RCC 7860 (cell line): ENCODE measurements around the gene TP53AIP1.

Experiments
- DNase-seq: peaks from one replicate; pipeline ENCODE4 v3.0.0-alpha.2; 2015; ENCODE audit warnings: low spot score
- FAIRE-seq: peaks from 2 replicates; lab custom pipeline; 2012; peaks lifted over from hg19 to GRCh38; lab: Jason Lieb, UNC

TP53AIP1 gene

GRCh38 chr11:128946648-128947047 lies 4.0 kb upstream of the TP53AIP1 start:
- DNase-seq (no peak), FAIRE-seq (peak; percentile 52)

DNA sequence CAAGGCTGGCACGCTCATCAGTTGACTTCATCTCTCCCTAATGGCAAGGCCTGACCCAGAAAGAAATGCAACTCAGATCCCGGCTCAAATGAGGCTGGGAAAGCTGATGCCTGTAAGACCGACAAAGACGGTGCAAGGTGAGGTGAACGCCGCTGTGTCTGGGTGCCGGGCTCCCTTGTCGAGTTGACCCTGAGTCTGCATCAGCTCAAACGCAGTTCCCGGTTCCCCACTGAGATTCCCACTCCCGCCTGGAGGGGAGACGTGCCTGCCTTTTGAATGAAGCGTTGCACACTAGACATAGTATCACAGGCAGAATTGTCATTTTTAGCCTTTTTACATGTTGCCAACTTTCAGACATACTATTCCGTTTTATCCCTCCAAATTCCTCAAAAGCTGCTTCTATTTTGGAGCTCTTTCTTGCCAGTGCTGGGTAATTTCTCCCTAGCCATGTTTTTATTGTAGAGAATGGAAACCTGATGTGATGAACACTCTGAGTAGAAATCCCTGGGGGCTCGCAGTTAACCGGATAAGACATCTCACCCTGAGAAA lies 831 bp upstream of the TP53AIP1 start:
- no peak for DNase-seq
- FAIRE-seq = no peak

GRCh38 chr11:128942272-128942612 lies 429 bp downstream of the TP53AIP1 start:
- no peak for DNase-seq
- no peak for FAIRE-seq

DNA sequence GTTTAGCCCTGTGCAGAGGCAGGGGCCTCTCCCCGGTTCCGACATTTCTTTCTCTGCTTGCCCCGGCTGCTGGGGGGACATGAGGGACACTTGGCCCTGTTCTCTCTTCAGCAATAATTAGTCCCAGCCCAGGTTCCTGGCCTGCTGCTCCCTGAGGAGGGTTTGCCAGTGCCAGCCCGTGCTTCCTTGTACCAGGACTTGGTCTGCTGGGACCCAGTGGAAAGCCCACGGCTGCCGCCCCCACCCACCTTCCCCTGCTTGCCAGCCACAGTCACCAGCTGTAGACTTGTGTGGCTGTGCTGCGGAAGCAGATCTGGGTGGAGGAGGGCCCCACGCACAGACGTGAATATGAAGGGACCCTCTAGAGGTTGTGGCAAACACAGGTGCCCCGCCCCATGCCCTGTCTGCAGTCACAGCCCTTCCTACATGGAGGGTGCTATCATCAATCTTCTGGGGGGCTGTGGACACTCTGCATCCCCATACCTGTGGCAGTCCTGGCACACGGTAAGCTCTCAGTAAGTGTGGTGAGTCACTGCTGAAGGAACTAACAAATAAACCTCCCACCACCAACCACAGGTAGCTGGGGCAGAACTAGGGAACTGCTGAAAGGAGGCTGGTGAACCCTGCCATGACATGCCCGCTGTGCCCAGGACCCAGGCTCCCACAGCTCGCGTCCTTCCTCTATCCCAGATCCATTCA lies 949 bp downstream of the TP53AIP1 start:
- no peak for FAIRE-seq

DNA sequence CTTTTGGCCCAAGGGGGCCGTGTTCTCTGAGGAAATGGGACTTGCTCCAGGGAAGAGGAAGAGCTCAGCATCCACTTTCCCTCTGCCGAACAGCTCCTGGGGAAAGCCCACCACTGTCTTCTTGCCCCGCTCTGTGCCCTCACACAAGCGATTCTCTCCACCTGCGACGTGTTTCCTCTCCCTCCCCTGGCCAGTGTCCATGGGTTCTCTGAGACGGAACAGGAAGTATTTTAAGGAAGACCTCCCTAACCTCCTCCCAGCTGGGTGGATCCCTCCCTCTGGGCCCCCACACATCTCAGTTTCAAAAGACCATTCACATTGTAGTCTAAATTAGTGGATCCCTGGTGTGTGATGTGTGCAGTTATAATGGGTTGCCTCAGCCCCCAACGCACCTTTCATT lies 1.6 kb downstream of the TP53AIP1 start:
- DNase-seq = no peak

More for the DNA sequence above, 949 bp downstream of the TP53AIP1 start:
- DNase-seq = no peak

DNA sequence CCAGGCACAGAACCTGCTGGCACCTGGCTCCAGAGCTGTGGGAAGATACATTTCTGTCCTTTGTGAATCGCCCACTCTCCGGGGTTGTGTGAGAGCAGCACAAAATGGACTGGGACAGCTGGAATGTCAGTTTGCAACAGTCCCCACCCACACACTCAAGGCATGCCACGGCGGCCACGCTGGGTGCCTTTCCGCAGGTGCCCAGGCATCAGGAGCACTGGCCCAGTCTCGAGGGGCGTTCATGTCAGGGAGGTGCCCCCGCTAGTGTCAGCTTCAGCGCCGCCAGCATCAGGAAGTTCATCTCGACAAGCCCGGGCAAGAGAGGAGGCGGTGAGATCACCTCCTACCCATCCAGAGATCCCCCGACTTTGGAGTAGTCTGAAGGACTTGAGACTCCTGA lies 2.1 kb downstream of the TP53AIP1 start:
- FAIRE-seq (no peak), DNase-seq (no peak)

More for the DNA sequence above, 1.6 kb downstream of the TP53AIP1 start:
- no peak for FAIRE-seq

DNA sequence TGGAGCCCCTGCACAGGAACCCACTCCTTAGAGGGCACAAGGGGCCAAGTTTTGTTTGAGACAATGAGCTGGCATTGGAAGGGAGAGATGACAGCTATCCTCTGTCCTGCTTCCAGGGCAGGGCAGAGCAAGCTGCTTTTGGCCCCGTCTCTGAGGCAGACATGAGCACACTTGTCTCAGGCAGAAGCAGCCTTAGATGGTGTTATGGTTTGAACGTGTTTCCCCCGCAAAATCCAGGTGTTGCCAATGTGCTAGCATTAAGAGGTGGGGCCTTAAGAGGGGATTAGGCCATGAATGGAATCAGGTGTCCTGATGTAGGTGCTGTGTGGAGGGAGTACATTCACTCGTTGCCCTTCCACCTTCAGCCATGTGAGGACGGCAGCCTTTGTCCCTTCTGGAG lies 2.5 kb downstream of the TP53AIP1 start:
- no peak for DNase-seq
- FAIRE-seq = no peak

- no peak for FAIRE-seq
- DNase-seq = no peak
These were observed 3.1 kb downstream of the TP53AIP1 start for GRCh38 chr11:128939591-128939990.

- DNase-seq (no peak), FAIRE-seq (no peak)
These were observed 4.3 kb downstream of the TP53AIP1 start for GRCh38 chr11:128938156-128938885.

- FAIRE-seq (no peak), DNase-seq (no peak)
These were observed 5.2 kb downstream of the TP53AIP1 start for GRCh38 chr11:128937480-128937879.

GRCh38 chr11:128936606-128937251 lies 5.9 kb downstream of the TP53AIP1 start:
- FAIRE-seq = no peak
- DNase-seq = no peak

- FAIRE-seq (no peak), DNase-seq (no peak)
These were observed 7.7 kb downstream of the TP53AIP1 start for GRCh38 chr11:128934926-128935325.

- no peak for FAIRE-seq
- DNase-seq = no peak
These were observed 8.3 kb downstream of the TP53AIP1 start for GRCh38 chr11:128934351-128934750.

- DNase-seq = no peak
- FAIRE-seq = no peak
These were observed 9.0 kb downstream of the TP53AIP1 start for GRCh38 chr11:128933481-128934178.

- DNase-seq (no peak), FAIRE-seq (no peak)
These were observed 11.0 kb downstream of the TP53AIP1 start for GRCh38 chr11:128931668-128932067.

GRCh38 chr11:128931066-128931465 lies 11.6 kb downstream of the TP53AIP1 start:
- no peak for DNase-seq
- FAIRE-seq = no peak

DNA sequence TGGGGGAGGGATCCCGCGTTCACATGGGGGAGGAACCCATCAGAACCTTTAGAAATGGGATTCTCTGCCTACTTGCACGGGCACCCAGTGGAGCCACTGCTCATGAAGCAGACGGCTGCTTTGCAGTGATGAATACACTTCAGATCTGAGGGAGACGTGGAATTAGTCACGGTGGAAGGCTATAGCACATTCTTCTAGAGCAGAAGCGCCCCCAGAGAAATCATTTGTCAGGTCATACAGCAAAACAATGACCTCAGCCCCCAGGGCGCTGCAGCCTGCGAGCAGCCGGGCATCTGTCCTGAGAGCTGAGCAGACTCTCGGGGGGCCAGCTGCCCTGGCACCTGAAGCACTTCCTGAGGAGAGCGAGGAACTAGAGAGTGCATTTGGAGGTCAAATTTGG lies 12.7 kb downstream of the TP53AIP1 start:
- FAIRE-seq (no peak), DNase-seq (no peak)

GRCh38 chr11:128929468-128929867 lies 13.2 kb downstream of the TP53AIP1 start:
- DNase-seq (no peak), FAIRE-seq (no peak)

GRCh38 chr11:128928400-128928799 lies 14.3 kb downstream of the TP53AIP1 start:
- FAIRE-seq (no peak), DNase-seq (no peak)

GRCh38 chr11:128927683-128928336 lies 14.9 kb downstream of the TP53AIP1 start:
- FAIRE-seq (no peak), DNase-seq (no peak)

DNA sequence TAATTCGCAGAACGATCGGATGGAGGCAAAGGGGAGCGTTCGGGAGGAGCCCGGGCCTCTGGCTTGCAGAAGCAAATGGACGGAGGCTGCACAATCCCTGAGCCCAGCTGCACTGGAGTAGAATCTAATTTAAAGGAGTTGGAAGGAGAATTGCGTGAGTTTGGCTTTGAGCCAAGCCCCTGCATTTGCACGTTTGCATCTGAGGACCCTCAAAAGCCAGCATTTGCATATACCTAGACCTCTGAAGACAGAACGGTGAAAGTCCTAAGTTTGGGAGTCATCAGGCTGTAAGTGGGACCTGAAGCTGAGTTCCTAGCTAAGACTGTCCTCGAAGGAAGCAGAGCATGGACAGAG lies 15.6 kb downstream of the TP53AIP1 start:
- DNase-seq (no peak), FAIRE-seq (no peak)
